ENCODE measurements around the gene MACF1.

GRCh38 chr1:39177706-39178105 is 26.8 kb upstream of the MACF1 start:
- TF ChIP-seq, protein P1, sequence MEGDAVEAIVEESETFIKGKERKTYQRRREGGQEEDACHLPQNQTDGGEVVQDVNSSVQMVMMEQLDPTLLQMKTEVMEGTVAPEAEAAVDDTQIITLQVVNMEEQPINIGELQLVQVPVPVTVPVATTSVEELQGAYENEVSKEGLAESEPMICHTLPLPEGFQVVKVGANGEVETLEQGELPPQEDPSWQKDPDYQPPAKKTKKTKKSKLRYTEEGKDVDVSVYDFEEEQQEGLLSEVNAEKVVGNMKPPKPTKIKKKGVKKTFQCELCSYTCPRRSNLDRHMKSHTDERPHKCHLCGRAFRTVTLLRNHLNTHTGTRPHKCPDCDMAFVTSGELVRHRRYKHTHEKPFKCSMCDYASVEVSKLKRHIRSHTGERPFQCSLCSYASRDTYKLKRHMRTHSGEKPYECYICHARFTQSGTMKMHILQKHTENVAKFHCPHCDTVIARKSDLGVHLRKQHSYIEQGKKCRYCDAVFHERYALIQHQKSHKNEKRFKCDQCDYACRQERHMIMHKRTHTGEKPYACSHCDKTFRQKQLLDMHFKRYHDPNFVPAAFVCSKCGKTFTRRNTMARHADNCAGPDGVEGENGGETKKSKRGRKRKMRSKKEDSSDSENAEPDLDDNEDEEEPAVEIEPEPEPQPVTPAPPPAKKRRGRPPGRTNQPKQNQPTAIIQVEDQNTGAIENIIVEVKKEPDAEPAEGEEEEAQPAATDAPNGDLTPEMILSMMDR (IDR thresholded peaks at IDR 0.05) = no peak
- TF ChIP-seq GABPA (IDR thresholded peaks at IDR 0.05; ENCODE audit: low read depth) (no peak), TAF1 (IDR thresholded peaks at IDR 0.05; ENCODE audit: borderline replicate concordance, low read depth, low read length) (no peak), USF2 (IDR thresholded peaks at IDR 0.05; ENCODE audit: borderline replicate concordance, low read depth, low read length) (no peak), SMC3 (IDR thresholded peaks at IDR 0.05; ENCODE audit: low read depth, low read length) (no peak), CHD2 (IDR thresholded peaks at IDR 0.05; ENCODE audit: low read length, partially characterized antibody) (no peak), POLR2AphosphoS5 (IDR thresholded peaks at IDR 0.05; ENCODE audit: low read depth, low read length) (no peak)
- TF ChIP-seq, protein P2, sequence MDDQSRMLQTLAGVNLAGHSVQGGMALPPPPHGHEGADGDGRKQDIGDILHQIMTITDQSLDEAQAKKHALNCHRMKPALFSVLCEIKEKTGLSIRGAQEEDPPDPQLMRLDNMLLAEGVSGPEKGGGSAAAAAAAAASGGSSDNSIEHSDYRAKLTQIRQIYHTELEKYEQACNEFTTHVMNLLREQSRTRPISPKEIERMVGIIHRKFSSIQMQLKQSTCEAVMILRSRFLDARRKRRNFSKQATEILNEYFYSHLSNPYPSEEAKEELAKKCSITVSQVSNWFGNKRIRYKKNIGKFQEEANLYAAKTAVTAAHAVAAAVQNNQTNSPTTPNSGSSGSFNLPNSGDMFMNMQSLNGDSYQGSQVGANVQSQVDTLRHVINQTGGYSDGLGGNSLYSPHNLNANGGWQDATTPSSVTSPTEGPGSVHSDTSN (IDR thresholded peaks at IDR 0.05) = no peak

All from SK-N-SH (cell line).